ENCODE results near the gene TKT.

GRCh38 chr3:53180305-53181023, 75.4 kb downstream of the TKT start:
- no peak for TF ChIP-seq POLR2A (IDR thresholded peaks at IDR 0.05)
- no peak for TF ChIP-seq CTCF (IDR thresholded peaks at IDR 0.05)

Measured in right lobe of liver (tissue), 4 donors.